ENCODE measurements around the gene RAB26. TPM values are rescaled to one million over a fixed set of nuclear protein-coding genes. Genes with fewer than 3 reads are reported as not detected.
A peak's percentile ranks its signal among the peaks of the same experiment; 100 is the strongest.

RAB26 gene
- total RNA-seq, 4 donors from 2014 or later: not detected

DNA sequence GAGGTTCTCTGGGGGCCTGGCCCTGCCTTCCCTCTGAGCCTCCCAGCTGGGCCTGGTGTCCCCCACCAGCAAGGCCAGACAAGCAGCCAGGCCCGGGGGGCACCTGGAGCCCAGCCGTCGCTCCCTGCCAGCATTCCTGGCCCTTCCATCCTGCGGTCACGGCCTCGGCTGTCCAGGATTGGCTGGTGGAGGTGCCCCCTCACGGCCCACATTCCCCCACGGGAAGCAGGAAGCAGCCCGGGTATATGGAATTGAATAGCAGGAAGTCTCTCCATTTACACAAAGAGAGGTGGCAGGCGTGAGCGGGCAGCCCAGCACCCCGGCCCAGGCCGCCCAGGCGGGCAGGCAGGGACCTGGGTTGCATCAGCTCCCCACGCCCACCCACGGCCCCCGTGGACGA lies 21.7 kb downstream of the RAB26 start:
- Histone ChIP-seq H3K36me3 (peaks cover 60 to 97% (median 87%) of the 10 kb centered on the region in 4 donors), H3K27me3 (no peaks in the 10 kb centered on the region), H3K27ac (replicated peaks in 1 of 4) (peak overlapping the region; percentile 45 to 62 (median 58)), H3K9me3 (no peaks in the 10 kb centered on the region), H3K4me1 (peaks cover 0 to 9% (median 0%) of the 10 kb centered on the region in 4 donors), H3K4me3 (peak overlapping the region; percentile 31 to 54 (median 40))
- TF ChIP-seq EP300 (IDR thresholded peaks at IDR 0.05) (no peak), POLR2A (IDR thresholded peaks at IDR 0.05; ENCODE audit: low read depth) (no peak), POLR2AphosphoS5 (IDR thresholded peaks at IDR 0.05) (peak in 1 of 2 donors; percentile 54)
- TF ChIP-seq, protein P1, sequence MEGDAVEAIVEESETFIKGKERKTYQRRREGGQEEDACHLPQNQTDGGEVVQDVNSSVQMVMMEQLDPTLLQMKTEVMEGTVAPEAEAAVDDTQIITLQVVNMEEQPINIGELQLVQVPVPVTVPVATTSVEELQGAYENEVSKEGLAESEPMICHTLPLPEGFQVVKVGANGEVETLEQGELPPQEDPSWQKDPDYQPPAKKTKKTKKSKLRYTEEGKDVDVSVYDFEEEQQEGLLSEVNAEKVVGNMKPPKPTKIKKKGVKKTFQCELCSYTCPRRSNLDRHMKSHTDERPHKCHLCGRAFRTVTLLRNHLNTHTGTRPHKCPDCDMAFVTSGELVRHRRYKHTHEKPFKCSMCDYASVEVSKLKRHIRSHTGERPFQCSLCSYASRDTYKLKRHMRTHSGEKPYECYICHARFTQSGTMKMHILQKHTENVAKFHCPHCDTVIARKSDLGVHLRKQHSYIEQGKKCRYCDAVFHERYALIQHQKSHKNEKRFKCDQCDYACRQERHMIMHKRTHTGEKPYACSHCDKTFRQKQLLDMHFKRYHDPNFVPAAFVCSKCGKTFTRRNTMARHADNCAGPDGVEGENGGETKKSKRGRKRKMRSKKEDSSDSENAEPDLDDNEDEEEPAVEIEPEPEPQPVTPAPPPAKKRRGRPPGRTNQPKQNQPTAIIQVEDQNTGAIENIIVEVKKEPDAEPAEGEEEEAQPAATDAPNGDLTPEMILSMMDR (IDR thresholded peaks at IDR 0.05): no peak
- intact Hi-C loops (cut with DNase I): no loop called here
- no peak for DNase-seq (ENCODE audit: extremely low spot score)
- 70% methylated on average over 2 of the region's 18 CpGs for WGBS

DNA sequence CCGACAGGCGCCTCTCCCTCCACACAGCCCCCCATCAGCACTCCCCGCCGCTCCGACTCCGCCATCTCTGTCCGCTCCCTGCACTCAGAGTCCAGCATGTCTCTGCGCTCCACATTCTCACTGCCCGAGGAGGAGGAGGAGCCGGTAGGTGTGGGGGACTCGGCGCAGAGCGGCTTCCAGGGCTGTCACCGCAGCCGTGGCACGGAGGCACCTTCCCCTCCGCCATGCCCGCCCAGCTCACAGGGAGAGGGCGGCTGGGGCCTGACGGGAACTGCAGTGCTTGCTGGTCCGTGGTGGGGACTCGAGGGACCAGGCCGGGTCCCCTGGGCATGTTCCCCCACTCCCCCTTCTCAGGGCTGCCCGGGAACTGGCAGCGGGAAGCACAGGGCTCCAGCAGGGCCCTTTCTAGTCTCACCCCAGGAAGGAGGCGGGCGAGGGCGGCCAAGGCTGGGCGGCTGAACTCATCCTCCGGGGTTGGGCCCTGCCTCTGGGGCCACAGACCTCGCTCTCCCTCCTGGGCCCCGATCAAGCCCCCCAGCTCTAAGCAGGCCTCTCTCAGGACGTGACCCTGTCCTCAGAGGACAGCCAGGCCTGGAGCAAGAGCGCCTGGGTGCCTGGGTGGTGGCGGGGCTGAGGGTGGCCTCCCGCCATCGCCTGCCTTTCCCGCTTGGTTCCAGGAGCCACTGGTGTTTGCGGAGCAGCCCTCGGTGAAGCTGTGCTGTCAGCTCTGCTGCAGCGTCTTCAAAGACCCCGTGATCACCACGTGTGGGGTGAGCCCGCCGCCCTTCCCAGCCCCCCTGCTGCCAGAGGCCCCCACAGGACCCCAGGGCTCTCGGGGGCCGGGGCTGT lies 22.4 kb downstream of the RAB26 start:
- peak overlapping the region; percentile 45 to 62 (median 58) for H3K27ac ChIP-seq (replicated peaks in 1 of 4)
- peak overlapping the region; percentile 31 to 54 (median 40) for H3K4me3 ChIP-seq
- WGBS: 77% methylated on average over 24 of the region's 47 CpGs
- no peak for TF ChIP-seq POLR2AphosphoS5 (IDR thresholded peaks at IDR 0.05)
- no peak for TF ChIP-seq POLR2A (IDR thresholded peaks at IDR 0.05; ENCODE audit: low read depth)
- TF ChIP-seq, protein P1 (IDR thresholded peaks at IDR 0.05): no peak
- TF ChIP-seq EP300 (IDR thresholded peaks at IDR 0.05): no peak
- no peaks in the 10 kb centered on the region for H3K27me3 ChIP-seq
- DNase-seq (ENCODE audit: extremely low spot score): no peak
- intact Hi-C loops (cut with DNase I): no loop called here
- peaks cover 67 to 100% (median 91%) of the 10 kb centered on the region in 4 donors for H3K36me3 ChIP-seq
- no peaks in the 10 kb centered on the region for H3K9me3 ChIP-seq
- peaks cover 0 to 9% (median 0%) of the 10 kb centered on the region in 4 donors for H3K4me1 ChIP-seq

DNA sequence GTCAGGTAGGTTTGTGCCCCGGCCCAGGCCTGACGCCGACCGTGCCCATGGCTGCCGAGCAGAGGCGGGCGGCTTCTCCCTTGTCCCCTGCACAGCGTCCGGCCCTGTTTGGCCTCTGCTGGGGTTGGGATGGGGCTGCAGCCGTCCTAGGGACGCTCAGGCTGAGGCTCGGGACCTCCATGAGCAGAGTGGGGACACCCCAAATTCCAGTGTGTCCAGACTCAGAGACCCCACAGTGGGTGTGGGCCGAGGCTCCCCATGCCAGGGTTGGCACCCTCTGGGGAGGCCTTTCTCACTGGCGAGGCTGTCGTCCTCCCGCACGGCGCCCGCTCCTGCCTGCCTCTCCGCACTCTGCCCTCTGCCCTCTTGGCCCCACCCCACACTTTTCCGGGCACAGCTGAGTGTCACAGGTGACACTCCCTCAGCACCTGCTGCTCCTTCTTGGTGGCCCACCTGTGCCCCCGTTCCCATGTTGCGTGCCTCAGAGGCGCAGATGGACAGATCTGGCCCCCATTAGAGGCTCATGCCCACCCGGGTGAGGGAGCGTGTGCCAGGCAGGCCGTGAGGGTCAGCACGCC lies 23.3 kb downstream of the RAB26 start:
- H3K4me3 ChIP-seq: no peak overlapping the region
- H3K36me3 ChIP-seq: peaks cover 76 to 100% (median 92%) of the 10 kb centered on the region in 4 donors
- H3K27me3 ChIP-seq: no peaks in the 10 kb centered on the region
- intact Hi-C loops (cut with DNase I): no loop called here
- WGBS: 93% methylated on average over 25 of the region's 28 CpGs
- no peak for TF ChIP-seq POLR2AphosphoS5 (IDR thresholded peaks at IDR 0.05)
- H3K9me3 ChIP-seq: no peaks in the 10 kb centered on the region
- H3K27ac ChIP-seq (replicated peaks in 1 of 4): no peak overlapping the region
- H3K4me1 ChIP-seq: peaks cover 0 to 9% (median 0%) of the 10 kb centered on the region in 4 donors
- no peak for DNase-seq (ENCODE audit: extremely low spot score)

DNA sequence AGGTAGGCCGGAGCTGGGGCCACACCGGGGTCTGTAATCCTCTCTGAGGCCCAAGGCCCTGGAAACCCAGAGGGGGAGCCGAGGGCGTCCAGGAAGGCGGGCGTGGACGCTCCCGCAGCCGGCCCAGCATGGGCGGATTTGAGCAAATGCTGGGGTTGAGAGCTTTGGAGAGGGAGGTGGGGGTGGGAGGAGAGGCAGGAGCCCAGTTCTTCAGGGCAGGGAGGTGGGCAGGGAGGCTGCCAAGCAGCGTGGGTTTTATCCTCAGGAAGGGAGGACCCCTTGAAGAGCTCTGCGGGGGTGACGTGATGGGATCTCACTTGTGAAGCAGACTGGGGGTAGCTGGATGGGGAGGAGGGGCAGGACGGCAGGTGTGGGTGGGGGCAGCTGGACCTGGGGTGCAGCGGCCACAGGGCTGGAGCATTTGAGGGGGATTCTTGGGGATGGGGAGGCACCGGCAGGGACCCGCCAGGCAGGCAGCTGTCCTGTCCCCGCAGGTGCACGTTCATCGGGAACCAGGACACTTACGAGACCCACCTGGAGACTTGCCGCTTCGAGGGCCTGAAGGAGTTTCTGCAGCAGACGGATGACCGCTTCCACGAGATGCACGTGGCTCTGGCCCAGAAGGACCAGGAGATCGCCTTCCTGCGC lies 24.4 kb downstream of the RAB26 start:
- H3K9me3 ChIP-seq: no peaks in the 10 kb centered on the region
- intact Hi-C loops (cut with DNase I): no loop called here
- peaks cover 0 to 9% (median 0%) of the 10 kb centered on the region in 4 donors for H3K4me1 ChIP-seq
- no peak overlapping the region for H3K27ac ChIP-seq (replicated peaks in 1 of 4)
- TF ChIP-seq POLR2AphosphoS5 (IDR thresholded peaks at IDR 0.05): no peak
- no peak for TF ChIP-seq POLR2A (IDR thresholded peaks at IDR 0.05; ENCODE audit: low read depth)
- no peak for TF ChIP-seq EP300 (IDR thresholded peaks at IDR 0.05)
- TF ChIP-seq, protein P1 (IDR thresholded peaks at IDR 0.05): no peak
- 90% methylated on average over 24 of the region's 29 CpGs for WGBS
- H3K4me3 ChIP-seq: no peak overlapping the region
- no peaks in the 10 kb centered on the region for H3K27me3 ChIP-seq
- no peak for DNase-seq (ENCODE audit: extremely low spot score)
- peaks cover 78 to 100% (median 93%) of the 10 kb centered on the region in 4 donors for H3K36me3 ChIP-seq

DNA sequence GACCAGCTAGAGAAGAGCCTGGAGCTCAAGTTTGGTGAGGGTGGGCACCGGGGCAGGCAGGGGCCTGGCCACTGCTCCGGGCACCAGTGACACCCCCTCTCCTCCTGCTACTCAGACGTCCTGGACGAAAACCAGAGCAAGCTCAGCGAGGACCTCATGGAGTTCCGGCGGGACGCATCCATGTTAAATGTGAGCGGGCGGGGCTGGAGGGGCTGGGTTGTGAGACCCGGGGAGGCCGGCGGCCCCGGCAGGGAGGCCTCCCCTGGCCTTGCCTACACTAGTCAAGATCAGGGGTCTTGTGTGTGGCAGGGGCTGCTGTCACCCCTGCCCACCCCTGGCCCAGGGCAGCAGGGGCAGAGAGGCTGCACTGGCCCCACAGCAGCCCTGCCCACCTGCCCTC lies 24.9 kb downstream of the RAB26 start:
- Histone ChIP-seq H3K27ac (replicated peaks in 1 of 4) (no peak overlapping the region), H3K4me3 (no peak overlapping the region), H3K27me3 (peaks cover 0 to 4% (median 0%) of the 10 kb centered on the region in 4 donors), H3K4me1 (peaks cover 0 to 9% (median 1%) of the 10 kb centered on the region in 4 donors), H3K36me3 (peaks cover 72 to 98% (median 91%) of the 10 kb centered on the region in 4 donors), H3K9me3 (no peaks in the 10 kb centered on the region)
- whole genome bisulfite sequencing: no CpG with 5 or more reads among the region's 14 CpGs
- no peak for TF ChIP-seq EP300 (IDR thresholded peaks at IDR 0.05)
- no peak for TF ChIP-seq POLR2A (IDR thresholded peaks at IDR 0.05; ENCODE audit: low read depth)
- TF ChIP-seq, protein P1 (IDR thresholded peaks at IDR 0.05): no peak
- DNase-seq (ENCODE audit: extremely low spot score): no peak
- intact Hi-C loops (cut with DNase I): no loop called here
